ENCODE data around the gene MDFI.

The MDFI gene

GRCh38 chr6:41634657-41635056 lies 3.6 kb upstream of the MDFI start:
- DNase-seq (ENCODE audit: low read depth): no peak

GRCh38 chr6:41635365-41635764 lies 2.9 kb upstream of the MDFI start:
- DNase-seq (ENCODE audit: low read depth): no peak

GRCh38 chr6:41636833-41637193 lies 1.5 kb upstream of the MDFI start:
- no peak for DNase-seq (ENCODE audit: low read depth)

GRCh38 chr6:41637194-41638001 lies 870 bp upstream of the MDFI start:
- no peak for DNase-seq (ENCODE audit: low read depth)

- DNase-seq (ENCODE audit: low read depth): no peak
These were observed 904 bp downstream of the MDFI start for GRCh38 chr6:41638935-41639808.

GRCh38 chr6:41639809-41640371 lies 1.6 kb downstream of the MDFI start:
- no peak for DNase-seq (ENCODE audit: low read depth)

GRCh38 chr6:41640426-41640825 lies 2.2 kb downstream of the MDFI start:
- DNase-seq (ENCODE audit: low read depth): no peak

- no peak for DNase-seq (ENCODE audit: low read depth)
These were observed 3.2 kb downstream of the MDFI start for GRCh38 chr6:41641352-41641925.

GRCh38 chr6:41642090-41642959 lies 4.1 kb downstream of the MDFI start:
- DNase-seq (ENCODE audit: low read depth): no peak

- no peak for DNase-seq (ENCODE audit: low read depth)
These were observed 5.0 kb downstream of the MDFI start for GRCh38 chr6:41642960-41643898.

- DNase-seq (ENCODE audit: low read depth): no peak
These were observed 5.6 kb downstream of the MDFI start for GRCh38 chr6:41643899-41644269.

- DNase-seq (ENCODE audit: low read depth): no peak
These were observed 6.1 kb downstream of the MDFI start for GRCh38 chr6:41644297-41644879.

GRCh38 chr6:41645007-41645618 lies 6.8 kb downstream of the MDFI start:
- DNase-seq (ENCODE audit: low read depth): no peak

GRCh38 chr6:41646026-41646795 lies 7.9 kb downstream of the MDFI start:
- DNase-seq (ENCODE audit: low read depth): no peak

GRCh38 chr6:41647061-41647511 lies 8.8 kb downstream of the MDFI start:
- DNase-seq (ENCODE audit: low read depth): no peak

GRCh38 chr6:41648070-41648585 lies 9.9 kb downstream of the MDFI start:
- DNase-seq (ENCODE audit: low read depth): no peak

GRCh38 chr6:41648921-41649320 lies 10.7 kb downstream of the MDFI start:
- no peak for DNase-seq (ENCODE audit: low read depth)

GRCh38 chr6:41649596-41649995 lies 11.3 kb downstream of the MDFI start:
- DNase-seq (ENCODE audit: low read depth): no peak

GRCh38 chr6:41650120-41650519 lies 11.9 kb downstream of the MDFI start:
- DNase-seq (ENCODE audit: low read depth): no peak

All from activated T-cell treated with anti-CD3 and anti-CD28 coated beads for 1 hour (primary cell).